ENCODE measurements around the gene SMTNL2.
"Not testable (repeated sequence)": the region's sequence is repeated elsewhere in the genome, so short reads cannot be mapped to it uniquely, and the experiment has no call there.

Gene SMTNL2

GRCh38 chr17:4605826-4606225 is 21.5 kb downstream of the SMTNL2 start:
- DNase-seq = no peak

DNA sequence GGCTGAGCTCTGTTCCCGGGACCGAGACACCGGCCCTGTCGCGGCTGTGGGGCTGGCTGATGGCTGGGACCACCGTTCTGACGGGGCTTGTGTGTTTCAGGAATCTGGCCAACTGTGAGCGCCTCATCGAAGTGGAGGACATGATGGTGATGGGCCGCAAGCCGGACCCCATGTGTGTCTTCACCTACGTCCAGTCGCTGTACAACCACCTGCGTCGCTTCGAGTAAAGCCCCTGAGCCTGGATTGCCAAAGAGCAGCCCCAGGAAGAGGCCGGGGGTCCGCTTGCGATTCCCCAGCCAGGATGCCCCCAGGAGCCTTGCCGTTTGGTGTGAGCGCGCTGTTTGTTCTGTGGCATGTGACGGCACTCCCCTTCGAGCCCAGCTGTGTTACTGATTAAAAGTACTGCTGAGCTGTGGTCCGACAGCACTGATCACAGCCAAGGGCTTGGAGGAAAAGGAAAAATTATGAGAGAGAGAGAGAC is 23.0 kb downstream of the SMTNL2 start:
- no peak for DNase-seq

DNA sequence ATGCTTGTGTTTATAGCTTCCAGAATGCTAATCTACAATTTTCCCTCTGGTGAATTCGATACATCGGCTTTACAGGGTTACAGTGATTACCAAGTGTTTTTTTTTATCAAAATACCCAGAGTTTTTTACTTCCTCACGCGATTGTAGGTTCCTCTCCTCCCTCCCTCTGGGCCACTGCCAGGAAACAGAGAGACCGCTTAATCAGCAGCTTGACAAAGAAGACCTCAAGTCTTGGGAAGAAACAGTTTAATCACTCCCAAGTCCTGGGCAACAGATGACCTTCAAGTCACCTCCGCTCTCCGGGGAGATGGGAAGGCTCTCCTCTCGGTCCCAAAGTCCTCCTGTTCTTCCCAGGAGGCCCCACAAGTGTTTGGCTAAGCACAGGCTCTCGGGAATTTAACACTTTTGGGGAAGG is 23.5 kb downstream of the SMTNL2 start:
- DNase-seq = no peak

DNA sequence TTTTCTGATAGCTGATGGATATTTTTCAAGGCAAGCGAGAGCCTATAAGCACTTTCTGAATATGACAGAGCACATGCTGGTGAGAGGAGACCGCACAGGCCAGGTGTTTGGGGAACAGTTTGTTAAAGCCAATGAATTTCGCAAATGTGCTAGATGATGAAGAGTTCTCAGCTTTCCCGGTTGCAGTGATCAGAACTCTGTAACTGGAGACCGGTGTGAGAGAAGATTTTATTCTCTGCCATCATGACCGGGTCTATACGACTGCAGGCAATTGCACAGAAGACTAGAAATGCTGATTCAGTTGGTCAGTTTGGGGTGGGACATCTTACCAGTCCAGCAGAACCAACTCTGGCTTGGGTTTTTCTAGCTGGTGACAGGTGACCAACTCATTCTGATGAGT is 25.4 kb downstream of the SMTNL2 start:
- no peak for DNase-seq

DNA sequence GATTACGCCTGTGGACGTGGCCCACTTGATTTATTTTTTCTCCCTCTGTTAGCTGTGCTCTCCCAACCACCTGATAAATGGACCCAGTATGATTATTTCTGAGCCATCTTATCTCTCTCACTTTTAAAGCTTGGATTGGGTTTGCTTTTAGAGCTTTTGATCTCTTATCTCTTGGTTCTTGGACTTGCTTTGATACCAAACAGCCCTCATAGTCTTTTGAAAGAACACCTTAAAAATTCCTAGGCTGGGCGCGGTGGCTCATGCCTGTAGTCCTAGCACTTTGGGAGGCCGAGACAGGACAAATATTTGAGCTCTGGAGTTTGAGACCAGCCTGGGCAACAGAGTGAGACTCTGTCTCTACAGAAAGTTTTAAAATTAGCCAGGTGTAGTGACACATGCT is 25.8 kb downstream of the SMTNL2 start:
- DNase-seq = no peak

DNA sequence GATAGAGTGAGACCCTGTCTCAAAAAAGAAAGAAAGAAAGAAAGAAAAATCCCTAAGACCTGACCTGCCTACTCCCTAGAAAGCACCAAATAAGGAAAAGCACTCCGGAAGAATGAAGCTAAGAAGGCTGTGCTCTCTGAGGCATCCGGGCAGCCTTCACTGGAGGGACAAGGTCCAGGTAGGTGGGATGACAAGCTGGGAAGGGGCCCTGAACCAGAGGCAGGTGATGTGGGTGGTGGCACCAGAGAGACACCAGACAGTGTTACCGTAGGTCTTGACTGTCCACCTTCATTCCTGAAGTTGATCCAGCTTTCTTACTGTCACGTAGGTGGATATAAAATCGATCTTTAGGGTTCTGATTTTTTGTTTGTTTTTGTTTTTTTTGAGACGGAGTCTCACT is 26.3 kb downstream of the SMTNL2 start:
- DNase-seq = no peak

DNA sequence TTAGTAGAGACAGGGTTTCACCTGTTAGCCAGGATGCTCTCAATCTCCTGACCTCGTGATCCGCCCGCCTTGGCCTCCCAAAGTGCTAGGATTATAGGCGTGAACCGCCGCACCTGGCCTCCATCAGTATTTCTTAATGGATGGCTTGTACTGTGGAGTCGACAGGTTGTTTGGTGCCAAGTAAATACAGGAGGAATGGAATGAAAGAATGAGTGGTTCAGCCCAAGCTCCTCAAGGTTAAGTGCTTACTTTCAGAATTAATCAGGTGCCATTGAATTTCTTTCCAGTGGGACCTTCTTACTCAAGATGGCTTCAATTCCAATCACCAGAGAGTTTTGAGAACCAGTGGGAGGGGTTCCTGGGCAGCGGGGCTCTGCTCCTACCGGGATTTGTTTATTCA is 32.1 kb downstream of the SMTNL2 start:
- DNase-seq = no peak

DNA sequence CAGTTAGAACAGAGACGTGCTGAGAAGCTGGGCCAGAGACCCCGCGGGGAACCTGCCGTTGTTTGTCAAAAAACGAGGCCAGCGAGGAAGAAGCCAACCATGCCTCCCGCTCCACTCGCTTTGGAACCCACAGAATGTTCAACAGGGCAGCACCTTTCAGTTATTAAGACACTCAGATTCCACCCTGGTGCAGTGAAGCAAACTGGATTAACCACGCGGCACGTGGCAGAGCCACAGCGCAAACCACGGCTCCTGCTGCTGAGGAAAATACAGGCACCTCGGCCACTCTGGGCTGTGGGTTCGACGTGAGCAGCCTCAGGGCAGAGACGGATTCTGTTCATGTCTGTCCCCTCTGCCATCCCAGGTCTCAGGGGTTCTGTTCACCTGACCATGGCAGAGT is 32.8 kb downstream of the SMTNL2 start:
- DNase-seq = no peak

DNA sequence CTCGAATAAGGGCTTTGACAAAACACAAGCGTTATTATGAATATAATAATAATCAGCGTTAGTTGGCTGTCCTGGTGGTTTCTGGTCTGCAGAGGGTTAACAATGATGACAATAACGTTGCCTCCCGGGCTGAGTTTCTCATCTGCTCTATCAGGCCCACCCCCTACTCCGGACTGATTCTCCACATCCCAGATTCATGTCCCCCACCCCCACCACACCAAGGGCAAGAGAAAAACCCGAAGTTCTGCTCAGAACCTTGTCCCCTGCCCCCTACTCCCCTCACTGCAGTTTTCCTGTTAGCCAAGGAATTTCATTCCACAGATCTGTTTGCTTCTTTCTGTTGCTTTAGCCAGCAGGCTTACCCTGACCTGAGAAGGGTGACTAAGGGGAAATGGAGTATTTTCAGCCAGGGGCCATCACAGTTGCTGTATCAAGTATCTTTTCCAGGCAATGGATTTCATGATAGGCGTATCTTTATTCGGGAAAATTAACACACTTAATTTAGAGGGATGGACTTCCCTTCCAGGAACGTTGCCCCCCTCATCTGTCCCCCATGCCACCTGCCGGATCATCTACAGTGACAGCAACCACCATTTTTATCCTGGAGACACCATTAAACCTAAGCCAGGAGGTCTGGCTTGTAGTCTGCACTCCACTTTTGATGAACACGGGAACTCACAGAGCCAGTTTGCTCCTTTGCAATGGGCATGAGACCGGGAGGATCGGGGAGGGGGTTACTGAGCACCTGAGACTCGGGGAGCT is 33.4 kb downstream of the SMTNL2 start:
- DNase-seq = no peak

- no peak for DNase-seq
Measured at GRCh38 chr17:4620531-4621101, 36.3 kb downstream of the SMTNL2 start.

DNA sequence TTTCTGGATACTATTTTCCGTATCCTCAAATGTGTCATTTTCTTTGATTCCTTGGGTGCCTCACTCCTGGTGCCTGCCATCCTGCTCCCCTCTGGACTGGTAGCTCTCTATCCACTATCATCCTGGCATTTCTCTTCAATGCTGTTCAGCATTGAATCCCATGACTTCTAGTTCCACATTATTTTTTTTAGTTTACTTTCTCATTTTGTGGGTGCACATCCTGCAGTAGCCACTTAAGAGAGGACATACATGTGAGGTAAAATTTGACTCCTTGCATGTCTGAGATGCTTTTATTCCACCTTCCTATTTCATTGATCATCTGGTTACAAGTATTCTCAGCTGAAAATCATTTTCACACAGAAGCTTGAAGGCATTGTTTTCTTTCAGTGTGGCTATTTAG is 38.0 kb downstream of the SMTNL2 start:
- no peak for DNase-seq

DNA sequence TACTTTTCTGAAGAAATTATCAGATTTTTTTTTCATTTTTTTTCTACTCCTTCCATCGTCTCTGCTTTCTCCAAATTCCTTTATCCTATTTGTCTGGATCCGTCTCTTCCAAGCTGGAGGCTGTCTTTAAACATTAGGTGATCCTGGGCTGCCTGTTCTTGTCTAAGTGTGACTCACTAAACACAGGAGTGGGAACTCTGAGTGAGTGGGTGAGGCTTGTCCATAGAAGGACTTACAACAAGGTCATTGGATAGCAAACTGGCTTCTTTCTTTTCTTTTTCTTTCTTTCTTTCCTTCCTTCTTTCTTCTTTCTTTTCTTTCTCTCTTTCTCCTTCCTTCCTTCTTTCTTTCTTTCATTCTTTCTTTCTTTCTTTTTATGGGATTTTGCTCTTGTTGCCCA is 38.9 kb downstream of the SMTNL2 start:
- DNase-seq = no peak

DNA sequence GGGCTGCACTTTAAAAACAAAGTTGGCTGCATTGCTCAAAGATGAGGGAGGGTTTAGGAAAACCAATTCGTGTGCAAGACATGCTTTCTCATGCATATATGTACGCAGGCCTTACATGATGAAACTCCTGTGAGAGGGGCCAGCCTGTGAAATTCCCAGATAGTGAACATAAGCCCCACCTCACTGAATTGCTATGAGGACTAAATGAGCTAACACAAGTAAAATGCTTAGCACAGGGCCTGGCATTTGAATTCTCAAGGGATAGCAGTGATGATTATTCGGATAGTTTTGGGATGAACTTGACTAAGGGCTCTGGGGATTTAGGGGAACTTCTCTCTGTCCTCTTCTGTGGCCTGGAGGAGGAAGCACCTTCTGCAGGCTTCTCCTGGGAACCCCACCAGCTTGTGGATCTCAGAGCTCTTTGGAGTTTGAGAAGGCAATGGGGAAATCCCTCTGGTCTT is 40.2 kb downstream of the SMTNL2 start:
- not testable (repeated sequence) for DNase-seq

- no peak for DNase-seq
Measured at GRCh38 chr17:4625181-4625617, 40.9 kb downstream of the SMTNL2 start.

DNA sequence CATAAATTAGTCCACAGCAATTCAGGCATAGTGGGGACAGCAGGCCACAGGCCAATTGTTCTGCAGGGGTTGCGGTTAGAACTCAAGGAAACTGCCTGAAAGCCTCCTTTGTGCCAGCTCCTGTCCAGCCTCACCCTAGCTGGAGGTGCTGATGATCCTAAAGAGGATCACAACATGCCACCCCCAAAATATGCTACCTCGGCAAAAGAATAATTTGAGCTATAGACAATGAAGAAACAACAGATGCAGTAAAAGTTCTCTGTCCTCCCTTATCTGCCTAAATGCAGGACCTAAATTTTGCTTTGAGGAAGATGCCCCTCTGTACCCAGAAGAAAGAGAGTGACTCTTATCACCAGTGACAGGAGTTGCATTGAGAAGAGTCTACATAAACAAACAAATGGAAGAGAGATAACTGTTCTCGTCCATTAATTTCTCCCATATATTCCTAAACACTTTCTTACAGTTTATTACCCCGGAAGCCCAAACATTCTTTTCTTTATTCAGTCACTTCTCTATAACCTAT is 42.5 kb downstream of the SMTNL2 start:
- DNase-seq = no peak

- no peak for DNase-seq
Measured at GRCh38 chr17:4631431-4631830, 47.1 kb downstream of the SMTNL2 start.

DNA sequence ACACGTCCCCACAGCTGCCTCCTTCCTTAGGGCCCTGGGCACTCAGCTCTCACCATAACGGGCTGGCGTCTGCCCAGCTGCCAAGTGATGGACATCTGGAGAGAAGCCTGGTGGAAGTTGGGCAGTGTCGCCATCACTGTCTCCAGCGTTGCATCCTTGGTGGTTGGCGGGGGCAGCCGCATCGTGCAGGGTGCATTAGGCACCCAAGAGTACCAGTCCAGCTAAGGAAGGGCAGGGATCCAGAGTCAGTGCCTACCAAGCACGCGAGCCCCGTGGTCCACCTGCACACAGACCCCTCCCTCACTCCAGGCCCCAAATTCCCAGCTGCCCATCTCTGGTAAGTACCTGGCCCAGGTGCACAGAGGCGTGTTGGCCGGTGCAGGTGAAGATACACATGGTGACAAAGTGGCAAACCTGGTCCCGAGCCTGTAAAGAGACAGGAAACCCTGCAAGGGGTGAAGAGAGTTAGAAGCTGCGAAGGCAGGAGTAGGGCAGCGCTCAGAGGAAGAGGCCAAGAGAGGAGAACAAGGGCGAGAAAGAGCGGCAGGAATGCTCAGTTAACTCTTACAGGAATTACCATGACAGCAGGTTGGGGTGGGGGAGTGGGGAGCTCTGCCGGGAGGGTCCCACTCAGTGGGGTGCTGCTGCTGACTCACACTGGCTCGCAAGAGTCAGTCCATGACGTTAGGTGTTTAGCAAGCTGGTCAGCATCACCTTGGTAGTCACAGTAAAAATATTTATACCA is 47.7 kb downstream of the SMTNL2 start:
- DNase-seq = no peak

- DNase-seq = no peak
Measured at GRCh38 chr17:4632581-4632920, 48.2 kb downstream of the SMTNL2 start.

- DNase-seq = no peak
Measured at GRCh38 chr17:4633643-4634042, 49.3 kb downstream of the SMTNL2 start.

DNA sequence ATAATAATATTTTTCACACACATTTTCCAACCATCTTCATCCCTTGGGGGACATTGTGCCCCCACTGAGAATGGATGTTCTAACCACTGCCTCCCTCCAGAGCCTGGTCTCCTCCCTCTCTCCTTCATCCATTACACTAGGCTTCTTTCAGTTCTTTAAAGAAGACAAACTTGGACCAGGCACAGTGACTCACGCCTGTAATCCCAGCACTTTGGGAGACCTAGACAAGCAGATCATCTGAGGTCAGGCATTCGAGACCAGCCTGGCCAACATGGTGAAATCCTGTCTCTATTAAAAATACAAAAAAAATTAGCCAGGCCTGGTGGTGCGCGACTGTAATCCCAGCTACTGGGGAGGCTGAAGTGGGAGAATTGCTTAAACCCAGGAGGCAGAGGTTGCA is 50.6 kb downstream of the SMTNL2 start:
- DNase-seq = no peak

- DNase-seq = no peak
Measured at GRCh38 chr17:4635823-4636375, 51.6 kb downstream of the SMTNL2 start.

GRCh38 chr17:4636474-4637100 is 52.3 kb downstream of the SMTNL2 start:
- DNase-seq = no peak

GRCh38 chr17:4638766-4639165 is 54.4 kb downstream of the SMTNL2 start:
- DNase-seq = not testable (repeated sequence)

All from NCI-H1092 (cell line).